ENCODE measurements around the gene EMB.
"Not testable (repeated sequence)": the region's sequence is repeated elsewhere in the genome, so short reads cannot be mapped to it uniquely, and the experiment has no call there.

The EMB gene

GRCh38 chr5:50421184-50421950 is 19.7 kb downstream of the EMB start:
- not testable (repeated sequence) for DNase-seq (ENCODE audit: low spot score)

GRCh38 chr5:50420343-50420935 is 20.6 kb downstream of the EMB start:
- DNase-seq (ENCODE audit: low spot score), result no peak

- not testable (repeated sequence) for DNase-seq (ENCODE audit: low spot score)
These were observed 21.4 kb downstream of the EMB start for GRCh38 chr5:50419656-50420055.

- DNase-seq (ENCODE audit: low spot score), result not testable (repeated sequence)
These were observed 24.5 kb downstream of the EMB start for GRCh38 chr5:50416637-50417036.

- DNase-seq (ENCODE audit: low spot score), result peak; percentile 25
These were observed 25.2 kb downstream of the EMB start for GRCh38 chr5:50415912-50416311.

- DNase-seq (ENCODE audit: low spot score), result not testable (repeated sequence)
These were observed 30.2 kb downstream of the EMB start for GRCh38 chr5:50410932-50411331.

GRCh38 chr5:50406877-50407276 is 34.2 kb downstream of the EMB start:
- DNase-seq (ENCODE audit: low spot score), result no peak

GRCh38 chr5:50401336-50401735 is 39.8 kb downstream of the EMB start:
- DNase-seq (ENCODE audit: low spot score), result no peak

GRCh38 chr5:50393925-50394609 is 47.0 kb downstream of the EMB start:
- not testable (repeated sequence) for DNase-seq (ENCODE audit: low spot score)

- not testable (repeated sequence) for DNase-seq (ENCODE audit: low spot score)
These were observed 48.8 kb downstream of the EMB start for GRCh38 chr5:50392289-50392688.

GRCh38 chr5:50384381-50384780 is 56.7 kb downstream of the EMB start:
- not testable (repeated sequence) for DNase-seq (ENCODE audit: low spot score)

- not testable (repeated sequence) for DNase-seq (ENCODE audit: low spot score)
These were observed 64.4 kb downstream of the EMB start for GRCh38 chr5:50376696-50377095.

GRCh38 chr5:50369287-50370033 is 71.6 kb downstream of the EMB start:
- DNase-seq (ENCODE audit: low spot score), result not testable (repeated sequence)

- DNase-seq (ENCODE audit: low spot score), result no peak
These were observed 75.4 kb downstream of the EMB start for GRCh38 chr5:50365426-50366251.

- DNase-seq (ENCODE audit: low spot score), result not testable (repeated sequence)
These were observed 76.4 kb downstream of the EMB start for GRCh38 chr5:50364535-50365309.

- no peak for DNase-seq (ENCODE audit: low spot score)
These were observed 81.9 kb downstream of the EMB start for GRCh38 chr5:50359187-50359586.

- DNase-seq (ENCODE audit: low spot score), result no peak
These were observed 88.7 kb downstream of the EMB start for GRCh38 chr5:50352382-50352781.

Data from germinal center (tissue), 1 donor.